Testis (tissue), 2 donors: ENCODE results near the gene DRG1.

Source experiments
- POLR2A ChIP-seq: fragments of 450-650 bp; IDR thresholded peaks from one replicate; pipeline ENCODE4 v1.6.1; 2017; ENCODE audit warnings: antibody characterized with exemption, mild to moderate bottlenecking, moderate library complexity
- TF ChIP-seq, protein P1 (sequence below), 3 experiments: fragments of 450-650 bp in 2 of 3; fragments of 200-600 bp in 1 of 3; sonication (generic) in 1 of 3; IDR thresholded peaks; one replicate each; pipeline ENCODE4 v1.5.1; 2016 to 2019; ENCODE audit warnings: antibody characterized with exemption in 3 of 3, mild to moderate bottlenecking in 2 of 3, moderate library complexity in 1 of 3

DNA sequence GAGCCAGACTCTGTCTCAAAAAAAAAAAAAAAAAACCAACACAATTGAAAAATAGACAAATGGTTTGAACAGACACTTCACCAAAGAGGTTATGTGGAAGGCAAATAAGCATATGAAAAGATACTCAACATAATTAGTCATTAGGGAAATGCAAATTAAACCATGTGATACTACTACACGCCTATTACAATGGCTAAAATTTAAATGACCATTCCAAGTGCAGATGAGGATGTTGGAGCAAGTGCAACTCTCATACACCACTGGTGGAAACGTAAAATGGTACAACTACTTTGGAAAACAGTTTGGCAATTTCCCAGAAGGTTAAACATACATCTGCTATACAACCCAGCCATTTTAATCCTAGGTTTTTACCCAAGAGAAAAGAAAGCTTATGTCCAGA, 65.9 kb downstream of the DRG1 start:
- TF ChIP-seq, protein P1, sequence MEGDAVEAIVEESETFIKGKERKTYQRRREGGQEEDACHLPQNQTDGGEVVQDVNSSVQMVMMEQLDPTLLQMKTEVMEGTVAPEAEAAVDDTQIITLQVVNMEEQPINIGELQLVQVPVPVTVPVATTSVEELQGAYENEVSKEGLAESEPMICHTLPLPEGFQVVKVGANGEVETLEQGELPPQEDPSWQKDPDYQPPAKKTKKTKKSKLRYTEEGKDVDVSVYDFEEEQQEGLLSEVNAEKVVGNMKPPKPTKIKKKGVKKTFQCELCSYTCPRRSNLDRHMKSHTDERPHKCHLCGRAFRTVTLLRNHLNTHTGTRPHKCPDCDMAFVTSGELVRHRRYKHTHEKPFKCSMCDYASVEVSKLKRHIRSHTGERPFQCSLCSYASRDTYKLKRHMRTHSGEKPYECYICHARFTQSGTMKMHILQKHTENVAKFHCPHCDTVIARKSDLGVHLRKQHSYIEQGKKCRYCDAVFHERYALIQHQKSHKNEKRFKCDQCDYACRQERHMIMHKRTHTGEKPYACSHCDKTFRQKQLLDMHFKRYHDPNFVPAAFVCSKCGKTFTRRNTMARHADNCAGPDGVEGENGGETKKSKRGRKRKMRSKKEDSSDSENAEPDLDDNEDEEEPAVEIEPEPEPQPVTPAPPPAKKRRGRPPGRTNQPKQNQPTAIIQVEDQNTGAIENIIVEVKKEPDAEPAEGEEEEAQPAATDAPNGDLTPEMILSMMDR (IDR thresholded peaks at IDR 0.05): no peak
- TF ChIP-seq POLR2A: no peak
